COR-L47 (cell line): ENCODE measurements around the gene ANXA11.

Experiments used
- DNase-seq: peaks from one replicate; lab custom pipeline; 2025; lab: John Stamatoyannopoulos, UW

ANXA11 gene

GRCh38 chr10:80104066-80104926 is 101.0 kb downstream of the ANXA11 start:
- peak; percentile 6 for DNase-seq
